GM23248 (cell line): Measurements from ENCODE around the gene PRUNE2. TPM values are rescaled to one million over a fixed set of nuclear protein-coding genes. Genes with fewer than 3 reads are reported as not detected.

Experiments
- DNase-seq: peaks from one replicate; pipeline ENCODE4 v3.0.0-alpha.2; 2015
- H2AFZ ChIP-seq: fragments of 200-600 bp; sonication (generic); 2 replicates; pipeline ENCODE4 v1.6.1; 2016; ENCODE audit warnings: antibody characterized with exemption
- H3F3A ChIP-seq: fragments of 200-600 bp; sonication (generic); 2 replicates; pipeline ENCODE4 v1.6.1; 2016; ENCODE audit warnings: mild to moderate bottlenecking, antibody characterized with exemption, mixed run types; ENCODE audit not compliant: insufficient read depth
- H3K27ac ChIP-seq: fragments of 200-600 bp; sonication (generic); 2 replicates; pipeline ENCODE4 v1.5.1; 2016; ENCODE audit warnings: mild to moderate bottlenecking
- H3K27me3 ChIP-seq: fragments of 200-600 bp; sonication (generic); replicated peaks from 2 replicates; pipeline ENCODE4 v1.6.1; 2016; ENCODE audit warnings: mild to moderate bottlenecking; ENCODE audit not compliant: insufficient read depth
- H3K36me3 ChIP-seq: fragments of 200-600 bp; sonication (generic); 2 replicates; pipeline ENCODE4 v1.6.1; 2016; ENCODE audit warnings: low read depth, mild to moderate bottlenecking
- H3K4me1 ChIP-seq: fragments of 200-600 bp; sonication (generic); 2 replicates; pipeline ENCODE4 v1.6.1; 2016; ENCODE audit warnings: mild to moderate bottlenecking; ENCODE audit not compliant: insufficient read depth
- H3K4me2 ChIP-seq: fragments of 200-600 bp; sonication (generic); one replicate; pipeline ENCODE4 v1.6.1; 2016; ENCODE audit warnings: mild to moderate bottlenecking; ENCODE audit not compliant: unreplicated experiment
- H3K4me3 ChIP-seq: fragments of 200-600 bp; sonication (generic); 2 replicates; pipeline ENCODE4 v1.5.1; 2016; ENCODE audit warnings: mild to moderate bottlenecking
- H3K79me2 ChIP-seq: fragments of 200-600 bp; sonication (generic); 2 replicates; pipeline ENCODE4 v1.6.1; 2016; ENCODE audit warnings: mild to moderate bottlenecking; ENCODE audit not compliant: insufficient read depth
- H3K9ac ChIP-seq: fragments of 200-600 bp; sonication (generic); 2 replicates; pipeline ENCODE4 v1.6.1; 2016; ENCODE audit warnings: mild to moderate bottlenecking
- H3K9me2 ChIP-seq: fragments of 200-600 bp; sonication (generic); 2 replicates; pipeline ENCODE4 v1.6.1; 2016; ENCODE audit warnings: mixed run types, mild to moderate bottlenecking, moderate library complexity; ENCODE audit not compliant: insufficient read depth
- H3K9me3 ChIP-seq: fragments of 200-600 bp; sonication (generic); one replicate; pipeline ENCODE4 v1.6.1; 2017; ENCODE audit warnings: low read depth
- H4K20me1 ChIP-seq: fragments of 200-600 bp; sonication (generic); 2 replicates; pipeline ENCODE4 v1.6.0; 2016; ENCODE audit not compliant: insufficient read depth
- EZH2 ChIP-seq: fragments of 200-600 bp; sonication (generic); IDR thresholded peaks from 2 replicates; pipeline ENCODE4 v1.6.1; 2018; ENCODE audit warnings: antibody characterized with exemption, mild to moderate bottlenecking; ENCODE audit not compliant: insufficient read depth, poor library complexity, severe bottlenecking
- EZH2phosphoT487 ChIP-seq: fragments of 200-600 bp; sonication (generic); IDR thresholded peaks from 2 replicates; pipeline ENCODE4 v1.6.1; 2018; ENCODE audit warnings: antibody characterized with exemption, moderate library complexity, mild to moderate bottlenecking, low read depth; ENCODE audit not compliant: insufficient read depth
- WGBS, 2 experiments: methylation state at CpG; one replicate each; pipeline ENCODE4 v1.1.6; 2015 to 2017; ENCODE audit warnings: low lambda C conversion rate in 2 of 2, low coverage in 1 of 2; ENCODE audit errors: missing lambda C conversion rate in 2 of 2; 5-methylcytosine and 5-hydroxymethylcytosine counted together
- in situ Hi-C: fragments of 300-500 bp; cut with MboI; formaldehyde crosslinking; loops from 2 replicates; pipeline ENCODE4 v1.15.0; 2020
- polyA plus RNA-seq: library from polyadenylated mRNA; unstranded; fragments of >200 nt; fragmentation: Nextera tagmentation; extraction: Ambion mirVana; gene quantifications from 2 replicates; pipeline ENCODE4 v1.2.1, GENCODE V29; 2016
- total RNA-seq: library from RNA; depleted of rRNA; stranded (reverse); fragments of >200 nt; shearing (Covaris generic); gene quantifications from 2 replicates; pipeline ENCODE4 v1.2.3, GENCODE V29; 2014

The PRUNE2 gene
- total and polyA plus RNA-seq, 2 experiments from 2014 or later: 2.0 to 8.8 TPM

- Histone ChIP-seq H3F3A (no peaks in the 10 kb centered on the region), H3K9me3 (no peaks in the 10 kb centered on the region), H3K4me3 (no peak overlapping the region), H3K9ac (no peak overlapping the region), H3K27ac (no peak overlapping the region), H3K79me2 (no peaks in the 10 kb centered on the region), H3K9me2 (no peaks in the 10 kb centered on the region), H3K27me3 (no peaks in the 10 kb centered on the region), H3K4me2 (no peak overlapping the region), H2AFZ (no peak overlapping the region), H3K4me1 (no peaks in the 10 kb centered on the region), H4K20me1 (no peaks in the 10 kb centered on the region), H3K36me3 (no peaks in the 10 kb centered on the region)
- in situ Hi-C loops: no loop called here
- 69 to 72% methylated on average over 8 of the region's 8 CpGs for WGBS, 2 experiments
- TF ChIP-seq EZH2phosphoT487 (no peak), EZH2 (no peak)
- no peak for DNase-seq
Observed at GRCh38 chr9:76729980-76730737, 175.8 kb downstream of the PRUNE2 start.

GRCh38 chr9:76729116-76729515 lies 176.8 kb downstream of the PRUNE2 start:
- no peak overlapping the region for H3K9ac ChIP-seq
- no peak for TF ChIP-seq EZH2
- TF ChIP-seq EZH2phosphoT487: no peak
- H3K27me3 ChIP-seq: no peaks in the 10 kb centered on the region
- no peak overlapping the region for H3K4me3 ChIP-seq
- no peaks in the 10 kb centered on the region for H3K9me2 ChIP-seq
- H2AFZ ChIP-seq: no peak overlapping the region
- no peaks in the 10 kb centered on the region for H3K36me3 ChIP-seq
- no peaks in the 10 kb centered on the region for H3K9me3 ChIP-seq
- no peaks in the 10 kb centered on the region for H3K79me2 ChIP-seq
- DNase-seq: no peak
- WGBS, 2 experiments: 75 to 86% methylated on average over 3 of the region's 3 CpGs
- H3F3A ChIP-seq: no peaks in the 10 kb centered on the region
- no peaks in the 10 kb centered on the region for H4K20me1 ChIP-seq
- no peaks in the 10 kb centered on the region for H3K4me1 ChIP-seq
- in situ Hi-C loops: no loop called here
- no peak overlapping the region for H3K4me2 ChIP-seq
- H3K27ac ChIP-seq: no peak overlapping the region

GRCh38 chr9:76725885-76726284 lies 180.0 kb downstream of the PRUNE2 start:
- WGBS, 2 experiments: 32 to 39% methylated on average over 6 of the region's 6 CpGs
- DNase-seq: no peak
- H4K20me1 ChIP-seq: no peaks in the 10 kb centered on the region
- no peak overlapping the region for H3K27ac ChIP-seq
- no peak overlapping the region for H3K9ac ChIP-seq
- no peak overlapping the region for H3K4me3 ChIP-seq
- no peaks in the 10 kb centered on the region for H3F3A ChIP-seq
- H3K79me2 ChIP-seq: no peaks in the 10 kb centered on the region
- H2AFZ ChIP-seq: no peak overlapping the region
- no peaks in the 10 kb centered on the region for H3K9me3 ChIP-seq
- no peaks in the 10 kb centered on the region; the same call in 1 of the 2 replicates for H3K27me3 ChIP-seq
- H3K4me2 ChIP-seq: no peak overlapping the region
- TF ChIP-seq EZH2 (no peak), EZH2phosphoT487 (no peak)
- no peaks in the 10 kb centered on the region for H3K36me3 ChIP-seq
- no peaks in the 10 kb centered on the region for H3K9me2 ChIP-seq
- no peaks in the 10 kb centered on the region for H3K4me1 ChIP-seq
- in situ Hi-C loops: no loop called here

- Histone ChIP-seq H3K9me3 (no peaks in the 10 kb centered on the region), H3K9me2 (no peaks in the 10 kb centered on the region), H3K27me3 (no peaks in the 10 kb centered on the region; the same call in 1 of the 2 replicates), H2AFZ (no peak overlapping the region), H4K20me1 (no peaks in the 10 kb centered on the region), H3K4me3 (no peak overlapping the region), H3K36me3 (no peaks in the 10 kb centered on the region), H3K4me1 (no peaks in the 10 kb centered on the region), H3K4me2 (no peak overlapping the region), H3K27ac (no peak overlapping the region), H3K9ac (no peak overlapping the region), H3F3A (no peaks in the 10 kb centered on the region), H3K79me2 (no peaks in the 10 kb centered on the region)
- TF ChIP-seq EZH2 (no peak), EZH2phosphoT487 (no peak)
- in situ Hi-C loops: no loop called here
- DNase-seq: no peak
- WGBS, 2 experiments: 34% methylated on average over 4 of the region's 4 CpGs
Observed at GRCh38 chr9:76725011-76725546, 180.8 kb downstream of the PRUNE2 start.
